Measurements from ENCODE around the gene UMPS.
"Not testable (repeated sequence)": the region's sequence is repeated elsewhere in the genome, so short reads cannot be mapped to it uniquely, and the experiment has no call there.

Gene UMPS

DNA sequence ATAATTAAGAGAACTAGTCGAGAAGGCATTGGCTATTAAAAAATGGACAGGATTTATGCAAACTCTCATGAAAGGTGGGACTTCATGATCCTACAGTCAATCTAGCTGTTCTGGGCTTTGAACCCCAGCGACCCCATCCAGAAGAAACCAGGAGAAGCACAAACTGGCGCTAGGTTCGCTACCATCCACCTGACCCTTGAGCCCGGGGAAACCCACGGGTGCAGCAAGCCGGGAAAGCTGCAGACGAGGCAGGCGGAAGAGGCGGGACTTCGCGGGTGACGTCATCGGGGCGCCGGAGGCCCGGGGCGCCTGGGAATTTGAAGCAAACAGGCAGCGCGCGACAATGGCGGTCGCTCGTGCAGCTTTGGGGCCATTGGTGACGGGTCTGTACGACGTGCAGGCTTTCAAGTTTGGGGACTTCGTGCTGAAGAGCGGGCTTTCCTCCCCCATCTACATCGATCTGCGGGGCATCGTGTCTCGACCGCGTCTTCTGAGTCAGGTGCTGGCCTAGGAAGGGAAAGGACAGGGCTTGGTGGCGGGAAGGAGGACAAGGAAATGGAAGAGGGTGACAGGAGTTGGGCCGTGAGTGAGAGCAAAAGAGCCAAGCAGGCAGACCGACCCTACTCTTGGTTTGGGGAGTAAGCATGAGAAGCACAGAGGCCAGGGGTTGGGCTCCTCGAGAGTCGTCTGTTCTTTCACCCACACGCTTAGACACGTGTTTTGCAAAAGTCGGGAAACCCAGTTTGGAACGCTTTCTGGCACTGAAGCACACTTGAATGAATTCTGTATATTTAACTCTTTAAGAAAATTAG lies at the start of gene UMPS:
TSS of gene UMPS (plus strand) at position 324 of the 812 bp plus-strand sequence. CDS start at position 344, 20 bp downstream.
- DNase-seq: peak; percentile 94

- no peak for DNase-seq
Observed at GRCh38 chr3:124680521-124680920, 49.7 kb upstream of the UMPS start.

- no peak for DNase-seq
Observed at GRCh38 chr3:124682263-124682662, 48.0 kb upstream of the UMPS start.

DNA sequence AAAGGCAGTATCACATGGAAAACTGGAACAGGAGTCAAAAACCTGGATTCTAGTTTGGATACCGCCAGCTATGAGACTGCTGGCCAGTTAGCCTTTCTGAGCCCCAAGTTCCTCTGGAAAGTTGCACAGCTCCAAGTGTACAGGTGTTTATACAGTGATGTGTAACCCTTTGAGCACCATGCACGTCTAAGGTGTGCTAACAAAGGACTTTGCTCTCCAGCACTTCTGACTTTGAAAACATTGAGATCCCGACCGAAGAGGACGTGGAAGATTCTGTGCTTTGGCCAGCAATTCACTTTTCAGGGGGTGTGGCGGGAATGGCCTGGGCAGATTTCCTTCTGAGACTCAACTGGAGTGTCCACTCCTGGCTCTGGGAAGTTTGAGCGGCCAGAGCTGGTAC lies 45.8 kb upstream of the UMPS start:
- no peak for DNase-seq

DNA sequence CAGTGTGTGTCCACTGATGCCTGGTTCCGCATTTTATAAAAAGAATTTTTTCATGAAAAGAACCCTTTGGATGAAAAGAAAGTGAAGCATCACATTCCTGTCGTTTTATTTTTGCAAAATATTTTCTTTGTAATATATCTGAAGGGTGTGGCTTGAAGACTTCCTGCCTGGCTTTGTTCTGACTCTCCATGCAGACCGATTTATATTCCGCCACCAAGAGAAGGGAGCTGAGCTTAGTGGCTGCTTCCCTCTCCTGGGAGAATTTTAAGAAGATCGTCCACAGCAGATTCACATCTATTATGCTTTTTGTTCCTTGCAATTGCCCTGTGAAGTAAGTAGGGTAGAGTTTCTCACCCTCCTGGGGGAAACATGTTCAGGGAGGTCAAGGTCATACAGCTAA lies 45.2 kb upstream of the UMPS start:
- DNase-seq: no peak

DNA sequence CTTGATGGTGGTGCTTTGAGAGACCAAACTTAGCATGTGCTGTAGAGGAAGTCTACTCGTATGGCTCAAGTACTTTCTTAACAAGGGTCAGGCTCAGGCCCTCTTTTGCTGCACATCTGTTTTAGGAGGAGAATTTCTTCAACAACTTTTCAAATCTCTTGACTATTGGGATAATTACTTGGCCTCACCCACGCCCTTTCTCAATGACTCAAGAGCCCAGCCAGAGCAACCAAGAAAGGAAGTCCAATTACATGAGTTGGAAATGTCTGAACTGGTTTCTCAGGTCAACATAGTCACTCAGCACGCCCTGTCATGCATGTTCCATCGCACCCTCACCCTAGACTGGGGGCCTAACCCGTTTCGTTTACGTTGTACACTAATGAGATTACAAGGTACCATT lies 44.8 kb upstream of the UMPS start:
- DNase-seq: no peak

DNA sequence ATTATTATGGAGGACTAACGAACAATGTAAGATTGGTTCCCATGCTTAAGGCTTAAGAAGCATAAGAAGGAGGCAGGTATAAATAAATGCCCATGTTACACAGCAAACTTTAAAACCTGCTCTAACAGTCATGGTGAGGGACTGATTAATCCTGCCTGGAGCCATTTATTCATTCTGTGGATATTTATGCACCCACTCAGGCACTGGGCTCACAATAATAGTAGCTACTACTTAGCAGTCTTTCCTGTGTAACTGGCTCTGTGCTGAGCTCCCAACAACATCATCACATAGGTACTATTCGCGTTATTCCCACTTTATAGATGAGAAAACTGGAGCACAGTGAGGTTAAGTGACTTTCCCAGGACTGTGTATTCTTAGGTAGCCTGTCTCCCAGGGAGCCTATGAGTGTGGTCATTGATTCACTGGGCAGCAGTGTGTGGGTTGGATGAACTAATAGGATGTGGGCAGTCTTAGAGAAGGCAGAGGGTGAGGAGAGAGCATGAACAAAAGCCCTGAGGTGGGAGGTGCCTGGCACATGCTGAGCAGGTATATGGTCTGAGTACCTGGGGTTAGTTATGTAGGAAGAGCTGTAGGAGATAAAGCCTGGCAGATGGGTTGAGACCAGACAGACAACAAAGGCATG lies 44.1 kb upstream of the UMPS start:
- no peak for DNase-seq

DNA sequence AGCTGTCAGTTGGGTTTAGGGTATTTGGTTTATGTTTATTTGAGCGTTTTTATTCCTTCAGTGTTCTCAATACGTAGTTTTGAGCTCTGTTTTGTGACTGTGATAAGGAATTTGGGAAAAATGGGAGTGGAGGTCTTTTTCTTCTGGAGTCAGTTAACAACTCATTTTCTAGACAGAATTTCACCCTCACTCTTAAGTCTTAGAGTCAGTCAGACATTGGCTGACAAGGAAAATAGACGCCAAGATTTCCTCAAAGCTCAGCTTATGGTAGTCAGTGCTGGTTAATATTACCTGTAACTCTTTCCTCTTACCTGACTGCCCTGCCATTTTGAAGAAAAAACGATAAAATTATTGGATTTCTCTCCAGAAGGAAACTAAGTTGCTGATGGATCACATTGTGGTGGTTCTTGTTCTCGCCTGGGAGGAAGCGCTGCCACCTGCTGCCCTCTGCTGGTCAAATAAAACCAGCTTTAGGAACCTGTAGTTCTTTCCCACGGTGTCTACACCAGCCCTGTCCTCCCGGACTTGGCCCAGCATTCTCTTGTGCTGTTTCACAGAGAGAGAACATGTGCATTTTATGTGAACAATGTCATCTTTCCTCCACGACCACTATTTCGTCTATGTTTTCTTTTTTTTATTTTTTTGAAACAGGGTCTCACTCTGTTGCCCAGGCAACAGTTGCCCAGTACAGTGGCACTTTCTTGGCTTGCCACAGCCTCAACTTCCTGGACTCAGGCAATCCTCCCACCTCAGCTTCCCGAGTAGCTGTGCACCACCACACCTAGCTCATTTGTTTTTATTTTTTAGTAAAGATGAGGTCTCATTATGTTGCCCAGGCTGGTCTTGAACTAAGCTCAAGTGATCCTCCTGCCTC lies 41.4 kb upstream of the UMPS start:
- DNase-seq: peak; percentile 74

- DNase-seq: no peak
Observed at GRCh38 chr3:124691599-124691998, 38.7 kb upstream of the UMPS start.

DNA sequence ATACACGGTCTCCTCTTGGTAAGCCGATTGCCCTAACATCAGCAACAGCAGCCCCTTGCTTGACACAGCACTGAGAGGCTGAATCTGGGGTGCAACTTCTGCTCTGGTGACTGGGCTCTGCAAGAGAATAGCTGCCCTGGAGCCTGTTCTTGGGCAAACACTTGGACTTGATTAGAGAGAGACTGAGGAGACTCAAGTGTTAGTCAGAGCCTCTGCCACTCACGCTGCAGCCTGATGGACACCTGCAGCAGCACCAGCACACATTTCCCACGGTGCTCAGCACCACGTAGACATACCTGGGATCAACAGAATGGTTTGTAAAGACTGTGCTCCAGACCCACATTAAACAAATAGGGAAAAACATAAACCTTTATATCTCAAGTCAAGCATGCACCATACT lies 35.8 kb upstream of the UMPS start:
- no peak for DNase-seq

DNA sequence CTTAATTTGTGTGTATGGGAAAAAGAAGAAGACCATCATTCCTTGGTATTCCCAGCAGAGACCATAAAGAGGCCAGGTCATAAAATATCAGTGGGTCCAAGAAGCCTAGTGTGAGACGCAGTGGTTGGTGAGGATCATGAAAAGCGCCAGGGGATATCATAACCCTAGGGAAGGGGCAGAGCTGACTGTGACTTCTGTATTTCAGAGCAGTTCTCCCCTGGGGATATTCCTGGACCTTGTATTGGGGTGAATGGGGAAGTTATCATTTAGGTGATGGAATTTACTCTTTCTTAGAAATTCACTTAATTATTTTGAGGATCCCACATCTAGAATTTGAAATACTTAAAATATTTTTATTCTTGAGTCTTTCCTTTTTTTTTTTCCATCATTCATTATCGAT lies 34.9 kb upstream of the UMPS start:
- no peak for DNase-seq

DNA sequence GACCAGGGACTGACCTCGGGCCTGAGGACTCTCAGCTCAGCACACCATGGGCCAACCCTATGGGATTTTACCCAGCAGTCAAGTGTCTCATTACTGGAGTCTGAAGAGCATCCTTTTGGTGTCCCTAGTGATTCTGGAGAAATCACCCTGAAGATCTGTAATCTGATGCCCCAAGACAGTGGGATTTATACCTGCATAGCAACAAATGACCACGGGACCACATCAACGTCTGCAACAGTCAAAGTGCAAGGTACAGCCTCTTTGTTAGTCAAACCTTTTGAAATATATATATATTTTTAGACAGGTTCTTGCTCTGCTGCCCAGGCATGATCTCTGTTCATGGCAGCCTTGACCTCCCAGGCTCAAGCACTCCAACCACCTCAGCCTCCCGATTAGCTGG lies 34.2 kb upstream of the UMPS start:
- DNase-seq: no peak

GRCh38 chr3:124697302-124697701 lies 33.0 kb upstream of the UMPS start:
- no peak for DNase-seq

- no peak for DNase-seq
Observed at GRCh38 chr3:124698030-124698770, 32.1 kb upstream of the UMPS start.

DNA sequence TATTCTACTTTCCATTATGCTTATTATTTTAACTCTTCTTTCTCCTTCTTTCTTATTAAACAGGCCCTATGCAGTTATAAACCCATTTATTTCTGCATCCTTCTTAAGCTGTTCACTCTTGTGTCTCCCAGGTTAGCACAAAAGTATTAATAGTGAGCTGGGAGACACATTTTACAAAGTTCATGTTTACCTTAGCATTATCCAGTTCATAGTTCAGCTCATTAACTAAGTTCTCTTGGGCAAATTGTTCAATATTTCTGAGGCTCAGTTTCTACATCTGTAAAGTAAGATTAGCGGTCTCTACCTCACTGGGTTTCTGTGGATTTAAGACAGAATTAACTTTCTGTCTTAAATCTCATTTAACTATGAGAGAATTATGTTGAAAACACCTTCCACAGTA lies 31.2 kb upstream of the UMPS start:
- DNase-seq: no peak

DNA sequence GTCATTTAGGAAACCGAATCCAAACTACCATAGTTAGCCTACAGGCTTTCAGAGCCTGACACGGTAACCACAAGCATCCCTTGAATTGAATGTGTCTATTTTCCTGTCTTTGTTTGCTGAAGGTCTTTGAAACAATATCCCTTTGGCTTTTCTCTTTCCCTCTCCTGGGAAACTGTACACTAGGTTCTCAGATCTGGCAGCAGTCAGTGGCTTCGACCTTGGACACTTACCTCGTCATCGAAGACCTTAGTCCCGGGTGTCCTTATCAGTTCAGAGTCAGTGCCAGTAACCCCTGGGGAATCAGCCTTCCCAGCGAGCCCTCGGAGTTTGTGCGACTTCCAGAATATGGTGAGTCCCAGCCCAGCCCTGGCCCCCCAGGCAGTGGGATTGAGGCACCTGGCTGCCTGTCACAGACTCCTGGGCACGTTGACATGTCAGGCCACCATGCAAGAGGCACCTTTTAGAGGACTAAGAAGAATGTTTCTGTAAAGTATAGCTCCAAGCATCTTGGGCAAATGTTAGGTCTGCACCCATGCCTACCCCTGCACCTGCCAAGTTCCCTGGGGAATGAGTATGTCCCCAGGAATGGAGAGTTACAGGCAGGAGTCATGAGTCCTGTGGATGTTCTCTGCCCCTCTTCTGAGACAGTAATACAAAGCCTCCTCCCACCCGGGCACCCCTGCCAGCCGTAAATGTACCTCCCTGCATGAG lies 30.4 kb upstream of the UMPS start:
- no peak for DNase-seq

GRCh38 chr3:124700880-124701684 lies 29.2 kb upstream of the UMPS start:
- no peak for DNase-seq

DNA sequence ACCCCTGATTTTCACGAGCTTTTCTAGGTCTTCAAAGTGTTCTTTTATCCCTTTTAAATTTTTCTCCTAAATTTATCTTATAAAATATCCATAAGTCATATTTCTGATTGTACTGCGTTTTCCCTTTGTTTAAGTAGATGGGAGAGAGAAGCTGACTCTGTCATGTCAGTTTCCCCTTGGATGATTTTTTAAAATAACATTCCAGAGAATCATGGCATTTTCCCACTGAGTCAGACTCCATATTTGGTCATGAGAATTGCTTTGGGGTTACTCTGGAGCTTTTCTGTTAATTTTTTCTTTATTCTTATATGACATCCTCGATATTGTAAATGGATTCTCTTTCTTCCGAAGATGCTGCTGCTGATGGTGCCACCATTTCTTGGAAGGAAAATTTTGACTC lies 28.6 kb upstream of the UMPS start:
- DNase-seq: no peak

DNA sequence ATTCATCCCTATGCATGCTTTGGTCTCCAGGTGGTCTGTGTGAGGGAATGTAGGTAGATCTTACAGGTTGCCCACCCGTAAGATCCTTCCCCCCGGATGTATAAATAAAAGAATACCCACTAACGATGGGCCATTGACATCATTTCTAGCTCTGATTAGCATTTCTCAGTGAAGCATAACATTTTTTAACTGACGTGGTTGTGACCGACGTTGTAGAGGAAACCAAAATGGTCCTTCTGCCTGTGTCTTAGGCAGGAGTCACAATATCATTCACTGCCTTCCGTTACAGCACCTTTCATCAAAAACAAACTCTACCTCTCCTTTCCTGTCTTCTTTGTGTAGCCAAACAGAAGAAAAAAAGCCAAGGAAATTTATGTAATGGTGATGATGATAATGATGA lies 27.3 kb upstream of the UMPS start:
- no peak for DNase-seq

DNA sequence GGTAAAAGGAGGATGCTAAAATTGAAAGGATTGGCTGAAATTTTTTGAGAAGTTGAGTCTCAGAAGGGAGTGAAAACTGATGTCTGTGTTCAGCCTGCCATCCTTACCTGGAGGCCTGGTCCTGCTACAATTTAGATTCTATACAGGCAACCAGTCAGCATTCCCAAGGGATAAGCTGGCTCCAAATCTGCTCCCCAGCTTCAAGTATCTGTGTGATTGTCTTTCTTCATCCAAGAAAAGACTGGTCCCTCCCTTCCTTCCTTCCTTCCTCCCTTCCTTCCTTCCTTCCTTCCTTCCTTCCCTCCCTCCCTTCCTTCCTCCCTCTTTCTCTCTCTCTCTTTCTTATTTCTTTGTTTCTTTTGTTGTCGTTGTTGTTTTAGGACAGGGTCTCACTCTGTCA lies 24.7 kb upstream of the UMPS start:
- no peak for DNase-seq

DNA sequence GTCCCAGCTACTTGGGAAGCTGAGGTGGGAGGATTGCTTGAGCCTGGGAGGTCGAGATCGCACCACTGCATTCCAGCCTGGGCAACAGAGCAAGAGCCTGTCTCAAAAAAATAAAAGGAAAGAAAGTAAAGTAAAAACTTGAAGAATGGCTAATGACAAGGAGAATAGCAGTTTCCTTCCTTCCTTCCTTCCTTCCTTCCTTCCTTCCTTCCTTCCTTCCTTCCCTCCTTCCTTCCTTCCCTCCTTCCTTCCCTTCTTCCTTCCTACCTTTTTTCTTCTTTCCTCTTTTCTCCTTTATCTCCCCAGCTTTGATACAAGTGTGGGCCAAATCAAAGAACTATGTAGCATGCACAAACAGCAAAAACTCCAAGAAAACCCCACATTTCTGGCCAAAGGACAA lies 23.0 kb upstream of the UMPS start:
- DNase-seq: not testable (repeated sequence)
